DMS114 treated with DMSO at 0.1 percent for 48 hours (cell line): ENCODE measurements around the gene TENM4.
A peak's percentile ranks its signal among the peaks of the same experiment; 100 is the strongest.

Experiments used
- DNase-seq: peaks from one replicate; lab custom pipeline; 2025; ENCODE audit not compliant: unreplicated experiment; lab: John Stamatoyannopoulos, UW

The TENM4 gene

DNA sequence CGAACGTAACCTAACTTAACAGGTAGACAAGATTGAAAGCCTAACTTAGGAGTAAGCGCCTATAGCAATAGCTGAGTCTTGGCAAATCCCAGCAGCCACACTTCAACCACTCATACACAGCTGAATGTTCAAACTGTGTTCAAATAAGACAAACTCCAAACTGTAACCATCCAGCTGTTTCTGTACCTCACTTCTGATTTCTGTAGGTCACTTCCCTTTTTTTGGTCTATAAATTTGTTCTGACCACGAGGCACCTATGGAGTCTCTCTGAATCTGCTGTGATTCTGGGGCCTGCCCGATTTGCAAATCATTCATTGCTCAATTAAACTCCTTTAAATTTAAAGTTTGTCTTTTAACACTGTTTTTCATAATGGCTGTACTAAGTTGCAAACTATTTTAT, 8.2 kb upstream of the TENM4 start:
- DNase-seq: no peak

- DNase-seq: no peak
Observed at GRCh38 chr11:79447038-79447786, 6.4 kb upstream of the TENM4 start.

- DNase-seq: no peak
Observed at GRCh38 chr11:79444923-79445322, 4.1 kb upstream of the TENM4 start.

GRCh38 chr11:79441461-79441875, 638 bp upstream of the TENM4 start:
- no peak for DNase-seq

DNA sequence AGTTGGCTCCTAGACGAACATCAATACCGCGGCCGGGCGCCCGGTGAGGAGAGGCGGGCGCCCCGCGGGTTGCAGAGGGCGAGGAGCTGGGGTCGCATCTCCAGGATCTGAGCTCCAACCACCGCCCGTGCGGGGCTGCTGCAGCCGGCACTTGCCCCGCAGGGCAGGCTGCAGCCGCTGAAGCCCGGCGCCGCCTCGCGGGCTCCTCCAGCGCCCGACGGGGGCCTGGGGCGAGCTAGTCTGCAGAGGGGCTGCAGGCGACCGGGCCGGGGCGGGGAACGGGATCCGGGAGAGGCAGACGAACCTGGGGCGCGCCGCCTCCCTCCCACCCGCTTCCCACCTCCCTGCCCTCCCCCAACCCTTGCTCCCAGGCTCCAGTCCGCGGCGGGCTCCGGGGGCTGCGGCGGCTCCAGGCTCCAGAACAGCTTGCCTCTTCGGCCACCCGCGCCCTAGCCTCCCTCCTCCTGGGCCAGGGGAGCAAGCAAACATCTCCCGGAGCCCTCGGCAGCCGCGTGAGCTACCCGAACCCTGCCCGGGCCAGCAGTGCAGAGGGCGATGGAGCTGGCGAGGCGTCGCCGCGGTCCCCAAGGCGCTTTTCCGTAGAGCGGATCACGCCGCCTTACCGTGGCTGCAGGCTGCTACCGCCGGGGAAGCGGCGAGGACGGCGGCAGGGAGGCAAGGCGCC, 802 bp downstream of the TENM4 start:
- DNase-seq: no peak

GRCh38 chr11:79439410-79439885, 1.4 kb downstream of the TENM4 start:
- no peak for DNase-seq

DNA sequence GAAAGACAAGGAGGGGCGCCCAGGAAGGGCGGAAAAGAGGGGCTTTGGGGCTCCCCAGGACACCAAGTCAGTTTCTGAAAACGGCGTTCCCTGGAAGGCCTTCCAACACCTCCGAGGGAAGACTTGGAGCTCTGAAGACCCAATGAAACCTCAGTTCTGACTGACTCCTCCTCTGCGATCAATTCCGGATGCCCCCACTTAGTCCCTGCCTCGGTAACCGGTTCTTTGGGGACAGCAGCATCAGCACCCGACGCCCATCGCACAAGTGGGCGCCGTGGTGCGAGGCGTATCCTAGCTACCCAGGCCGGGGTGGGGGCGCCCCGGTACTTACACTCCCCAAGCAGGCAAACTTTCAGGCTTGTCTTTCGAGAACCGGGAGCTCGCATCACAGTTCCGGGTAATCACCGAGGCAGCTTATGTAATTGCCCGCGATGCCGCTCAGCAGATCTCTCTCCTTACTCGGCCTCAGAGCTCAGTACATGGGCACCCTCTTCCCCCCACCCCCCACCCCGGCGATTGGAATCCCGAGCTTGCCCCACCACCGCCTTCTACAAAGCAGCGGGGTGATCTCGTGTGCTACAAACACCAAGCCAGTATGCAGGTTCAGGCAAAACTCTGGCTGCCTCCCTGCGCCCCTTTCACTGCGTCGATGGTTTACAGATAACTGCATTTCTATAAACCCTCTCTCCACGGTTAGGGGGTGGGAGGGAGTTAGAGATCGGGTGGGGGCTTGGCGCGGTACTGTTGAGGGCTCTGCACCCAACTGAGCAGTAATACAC, 2.0 kb downstream of the TENM4 start:
- no peak for DNase-seq

DNA sequence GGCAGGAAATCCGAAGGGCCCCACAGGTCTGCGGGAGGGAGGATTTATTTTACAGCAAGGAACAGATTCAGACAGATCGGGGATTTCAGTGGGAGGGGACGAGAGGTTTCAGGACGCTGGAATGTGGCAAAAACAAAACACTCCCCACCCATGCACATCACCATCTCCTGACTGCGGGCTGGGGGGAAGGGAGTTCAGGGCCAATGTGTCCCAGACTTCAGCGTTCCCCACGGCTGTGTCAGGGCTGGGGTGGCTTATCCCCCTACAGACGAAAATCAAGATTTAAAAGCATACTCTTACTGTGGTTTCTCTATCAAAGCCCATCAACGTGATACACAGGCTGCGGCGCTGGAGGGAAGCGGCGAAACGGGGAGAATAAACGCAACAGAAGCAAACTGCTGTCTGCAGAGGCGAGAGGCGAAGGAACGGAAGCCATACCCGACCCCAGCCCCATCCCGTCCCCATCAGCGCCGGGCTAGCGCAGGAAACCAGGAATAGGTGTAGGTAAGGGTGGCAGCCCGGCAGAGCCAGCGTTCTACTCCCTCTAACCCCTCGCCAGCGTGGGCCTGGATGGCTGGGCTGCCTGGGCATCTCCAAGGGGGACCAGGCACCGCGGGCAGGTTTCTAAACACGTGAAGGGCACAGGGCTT, 2.7 kb downstream of the TENM4 start:
- DNase-seq: no peak

GRCh38 chr11:79437278-79437980, 3.4 kb downstream of the TENM4 start:
- DNase-seq: peak; percentile 26

- no peak for DNase-seq
Observed at GRCh38 chr11:79436919-79437277, 3.9 kb downstream of the TENM4 start.

GRCh38 chr11:79434283-79434682, 6.5 kb downstream of the TENM4 start:
- DNase-seq: no peak

- no peak for DNase-seq
Observed at GRCh38 chr11:79432138-79432537, 8.7 kb downstream of the TENM4 start.

DNA sequence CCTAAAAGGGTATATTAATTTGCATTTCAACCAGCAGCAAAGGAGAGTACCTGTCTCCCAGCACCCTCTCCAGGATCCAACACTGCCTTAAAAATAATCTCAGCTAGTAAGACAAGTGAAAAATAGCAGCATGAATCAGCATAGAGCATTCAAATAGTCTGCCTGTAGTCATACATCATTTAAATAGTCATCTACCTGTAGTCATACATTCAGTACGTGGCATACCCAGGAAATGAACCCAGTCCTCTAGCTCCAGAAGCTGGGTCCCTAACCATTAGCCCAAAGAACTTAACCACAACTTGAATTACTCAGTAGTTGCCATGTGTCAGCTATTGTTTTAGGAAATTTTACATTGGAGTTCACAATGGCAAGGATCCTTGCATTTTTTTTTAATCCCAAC, 9.3 kb downstream of the TENM4 start:
- DNase-seq: no peak

- DNase-seq: no peak
Observed at GRCh38 chr11:79430280-79430679, 10.6 kb downstream of the TENM4 start.

DNA sequence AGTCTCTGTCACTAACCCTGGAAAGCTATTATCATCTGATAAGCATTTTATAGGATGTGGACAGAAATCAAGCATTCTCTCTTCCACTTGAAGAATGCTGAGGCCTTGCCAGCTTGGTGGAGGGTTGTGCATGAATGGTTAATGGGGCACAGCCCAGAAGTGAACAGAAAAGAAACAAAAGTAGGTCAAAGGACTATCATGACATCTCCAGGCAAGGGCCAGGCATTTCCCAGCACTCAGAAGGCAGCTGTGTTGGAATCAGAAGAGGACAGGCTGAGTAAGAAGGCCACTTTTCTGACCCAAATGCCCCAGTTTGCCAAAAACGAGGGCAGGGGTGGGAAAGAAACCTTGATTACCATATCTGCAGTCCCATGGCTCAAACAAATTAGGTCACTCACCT, 12.4 kb downstream of the TENM4 start:
- no peak for DNase-seq

DNA sequence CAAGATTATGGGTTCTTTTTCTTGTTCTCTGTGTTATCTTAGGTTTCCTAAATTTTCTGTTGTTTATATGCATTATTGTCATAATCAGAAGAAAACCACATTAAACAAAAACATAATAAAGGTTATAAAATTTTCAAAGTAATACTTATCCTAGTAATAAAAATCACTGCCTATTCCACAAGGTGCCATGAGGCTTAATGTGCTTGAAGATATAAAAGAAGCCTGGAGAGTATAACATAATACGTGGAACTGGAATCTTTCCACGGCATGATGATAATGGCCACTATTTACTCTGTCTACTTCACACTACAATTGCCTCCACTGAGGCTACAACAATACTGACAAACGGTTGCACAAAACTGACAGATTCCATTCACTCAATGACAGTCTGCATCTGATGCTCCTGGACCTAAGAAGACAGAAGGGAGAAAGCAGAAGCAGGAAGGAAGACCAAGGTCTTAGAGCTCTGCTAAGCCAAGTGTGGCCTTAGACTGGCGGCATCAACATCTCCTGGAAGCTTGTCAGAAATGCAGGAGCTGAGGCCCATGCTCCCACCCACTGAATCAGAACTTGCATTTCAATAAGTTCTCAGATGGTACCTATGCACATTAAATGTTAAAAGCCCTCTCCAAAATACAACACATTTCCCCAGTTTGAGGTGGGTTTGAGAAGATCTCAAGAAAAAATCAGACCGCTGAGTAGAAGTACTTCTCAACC, 13.1 kb downstream of the TENM4 start:
- DNase-seq: no peak

DNA sequence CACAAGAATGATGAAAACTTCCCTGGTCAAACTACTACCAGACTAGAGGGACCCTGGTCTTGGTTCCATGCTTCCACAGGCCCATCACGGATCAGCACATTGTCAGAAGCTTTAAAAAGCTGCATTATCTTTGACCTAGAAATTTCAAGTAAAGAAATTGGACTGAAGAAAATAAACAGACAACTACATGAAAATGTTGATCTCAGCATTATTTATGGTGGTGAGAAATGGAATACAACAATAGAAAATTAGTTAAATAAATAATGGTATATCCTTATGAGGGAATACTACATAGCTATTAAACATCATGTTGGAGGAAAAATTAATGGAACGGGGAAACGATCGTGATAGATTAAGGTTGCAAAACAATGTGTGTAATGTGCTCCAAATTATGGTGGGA, 13.7 kb downstream of the TENM4 start:
- no peak for DNase-seq

DNA sequence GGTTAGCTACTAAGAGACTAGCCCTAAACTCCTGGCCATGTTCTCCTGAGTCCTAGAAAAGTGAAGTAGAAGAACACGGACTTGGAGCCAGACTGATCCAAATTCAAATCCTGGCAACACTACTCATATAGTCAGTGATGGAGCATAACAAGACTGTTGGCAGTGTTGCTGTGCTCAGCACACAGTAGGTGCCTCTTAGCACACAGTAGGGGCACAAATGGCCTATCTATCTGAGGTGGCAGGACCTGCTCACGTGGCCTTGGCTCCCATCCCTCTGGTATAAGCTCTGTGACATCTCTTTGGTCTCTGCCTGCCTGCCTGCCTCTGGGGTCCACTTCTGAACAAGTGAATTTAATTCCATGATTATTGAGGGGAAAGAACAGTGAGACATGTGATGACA, 15.4 kb downstream of the TENM4 start:
- no peak for DNase-seq

GRCh38 chr11:79423736-79424135, 17.1 kb downstream of the TENM4 start:
- no peak for DNase-seq

GRCh38 chr11:79422866-79423265, 18.0 kb downstream of the TENM4 start:
- DNase-seq: no peak
